Trophoblast cell (in vitro differentiated cells and primary cell): Measurements from ENCODE around the gene MAP4K2.

Experiments used
- DNase-seq, 2 donors: peaks; one replicate each; pipeline ENCODE4 v3.0.0-alpha.2; 2016
- H2AFZ ChIP-seq: 2 replicates; pipeline ENCODE4 v1.6.1; 2013; ENCODE audit warnings: low read length, moderate library complexity, mild to moderate bottlenecking; ENCODE audit not compliant: insufficient read depth, poor library complexity
- H2AK5ac ChIP-seq: 2 replicates; pipeline ENCODE4 v1.6.1; 2013; ENCODE audit warnings: mild to moderate bottlenecking, low read length
- H2BK120ac ChIP-seq: 2 replicates; pipeline ENCODE4 v1.6.1; 2013; ENCODE audit warnings: low read length, mild to moderate bottlenecking, moderate library complexity; ENCODE audit not compliant: insufficient read depth, poor library complexity
- H2BK12ac ChIP-seq: 2 replicates; pipeline ENCODE4 v1.6.1; 2013; ENCODE audit warnings: mild to moderate bottlenecking, low read length, moderate library complexity
- H2BK5ac ChIP-seq: 2 replicates; pipeline ENCODE4 v1.6.1; 2013; ENCODE audit warnings: low read length, low read depth, moderate library complexity, mild to moderate bottlenecking; ENCODE audit not compliant: poor library complexity
- H3K14ac ChIP-seq: 2 replicates; pipeline ENCODE4 v1.6.1; 2013; ENCODE audit warnings: mild to moderate bottlenecking, low read length
- H3K18ac ChIP-seq: 2 replicates; pipeline ENCODE4 v1.6.1; 2013; ENCODE audit warnings: mild to moderate bottlenecking, low read length
- H3K23ac ChIP-seq: 2 replicates; pipeline ENCODE4 v1.6.1; 2013; ENCODE audit warnings: low read length
- H3K27ac ChIP-seq: 2 replicates; pipeline ENCODE4 v1.5.1; 2013; ENCODE audit warnings: low read depth, mild to moderate bottlenecking, inconsistent platforms, low read length, moderate library complexity
- H3K27me3 ChIP-seq: 2 replicates; pipeline ENCODE4 v1.6.1; 2013; ENCODE audit warnings: inconsistent platforms, mild to moderate bottlenecking, low read length, moderate library complexity; ENCODE audit not compliant: insufficient read depth
- H3K36me3 ChIP-seq, 2 experiments: 1 replicate in 1 of 2; 2 replicates in 1 of 2; pipeline ENCODE4 v1.6.1; 2013; ENCODE audit warnings: low read length in 2 of 2, mild to moderate bottlenecking in 2 of 2, moderate library complexity in 1 of 2; ENCODE audit not compliant: insufficient read depth in 2 of 2, control insufficient read depth in 1 of 2
- H3K4ac ChIP-seq: 2 replicates; pipeline ENCODE4 v1.6.1; 2013; ENCODE audit warnings: low read depth, mild to moderate bottlenecking, low read length, moderate library complexity
- H3K4me1 ChIP-seq, 2 experiments: 1 replicate in 1 of 2; 2 replicates in 1 of 2; pipeline ENCODE4 v1.6.1; 2013; ENCODE audit warnings: low read length in 2 of 2, mild to moderate bottlenecking in 2 of 2, moderate library complexity in 1 of 2; ENCODE audit not compliant: insufficient read depth in 2 of 2, control insufficient read depth in 1 of 2
- H3K4me2 ChIP-seq: 2 replicates; pipeline ENCODE4 v1.6.1; 2013; ENCODE audit warnings: inconsistent platforms, mild to moderate bottlenecking, low read length, moderate library complexity
- H3K4me3 ChIP-seq: 2 replicates; pipeline ENCODE4 v1.5.1; 2013; ENCODE audit warnings: mild to moderate bottlenecking, low read depth, low read length, inconsistent platforms
- H3K79me1 ChIP-seq: one replicate; pipeline ENCODE4 v1.6.1; 2013; ENCODE audit warnings: low read length
- H3K79me2 ChIP-seq: 2 replicates; pipeline ENCODE4 v1.6.1; 2013; ENCODE audit warnings: low read length, mild to moderate bottlenecking; ENCODE audit not compliant: control insufficient read depth, insufficient read depth, poor library complexity
- H3K9ac ChIP-seq: 2 replicates; pipeline ENCODE4 v1.6.1; 2013; ENCODE audit warnings: mild to moderate bottlenecking, low read length
- H3K9me3 ChIP-seq: 2 replicates; pipeline ENCODE4 v1.6.1; 2013; ENCODE audit warnings: low read depth, mild to moderate bottlenecking, control low read depth, inconsistent platforms, low read length; ENCODE audit not compliant: insufficient read depth
- H4K12ac ChIP-seq: 2 replicates; pipeline ENCODE4 v1.6.1; 2013; ENCODE audit warnings: low read depth, mild to moderate bottlenecking, low read length, moderate library complexity
- H4K8ac ChIP-seq: 2 replicates; pipeline ENCODE4 v1.6.1; 2013; ENCODE audit warnings: low read depth, mild to moderate bottlenecking, low read length, moderate library complexity
- H4K91ac ChIP-seq: one replicate; pipeline ENCODE4 v1.6.1; 2013; ENCODE audit warnings: low read depth, mild to moderate bottlenecking, low read length, moderate library complexity
- WGBS: extraction: QIAGEN DNeasy Blood & Tissue Kit; methylation state at CpG from one replicate; pipeline ENCODE4 v1.1.7; 2013; ENCODE audit warnings: missing lambda C conversion rate; ENCODE audit not compliant: insufficient read length, insufficient coverage; ENCODE audit errors: extremely low coverage; 5-methylcytosine and 5-hydroxymethylcytosine counted together

MAP4K2 gene

DNA sequence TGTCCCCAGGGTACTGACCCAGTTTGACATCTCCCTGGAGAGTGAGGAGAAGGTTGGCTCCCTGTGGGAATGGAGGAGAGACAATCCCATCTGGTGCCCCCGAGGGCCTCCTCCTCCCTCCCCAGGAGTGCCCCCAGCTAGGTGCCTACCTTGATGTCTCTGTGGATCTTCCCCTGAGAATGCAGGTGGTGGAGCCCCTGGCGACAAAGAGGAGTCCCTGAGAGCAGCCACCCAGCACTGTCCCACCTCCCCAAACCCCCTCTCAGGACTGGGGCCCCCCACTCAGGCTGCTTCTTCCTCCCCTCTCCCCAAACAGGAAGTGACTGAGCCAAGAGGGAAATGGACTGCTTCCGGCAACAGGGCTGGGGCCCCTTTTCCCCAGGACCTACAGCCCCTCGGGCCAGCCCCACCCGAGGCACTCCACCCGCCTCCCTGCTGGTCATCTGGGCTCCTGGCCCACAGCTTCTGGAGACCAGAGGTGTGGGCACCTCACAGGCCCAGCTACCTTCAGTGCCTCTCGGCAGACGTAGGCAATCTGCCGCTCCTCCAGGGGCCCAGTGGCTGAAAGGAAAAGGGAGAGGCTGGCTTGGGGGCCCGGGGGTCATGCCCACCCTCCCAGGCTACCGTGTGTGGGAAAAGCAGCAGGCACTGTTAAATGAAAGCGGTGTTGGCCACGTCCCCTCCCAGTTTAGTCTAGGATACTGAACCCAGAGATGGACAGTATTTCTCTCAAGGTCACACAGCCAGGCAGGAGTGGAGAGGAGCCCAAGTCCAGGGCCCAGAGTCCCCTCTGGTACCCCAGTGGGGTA lies 1.2 kb downstream of the MAP4K2 start:
- no peak for DNase-seq

DNA sequence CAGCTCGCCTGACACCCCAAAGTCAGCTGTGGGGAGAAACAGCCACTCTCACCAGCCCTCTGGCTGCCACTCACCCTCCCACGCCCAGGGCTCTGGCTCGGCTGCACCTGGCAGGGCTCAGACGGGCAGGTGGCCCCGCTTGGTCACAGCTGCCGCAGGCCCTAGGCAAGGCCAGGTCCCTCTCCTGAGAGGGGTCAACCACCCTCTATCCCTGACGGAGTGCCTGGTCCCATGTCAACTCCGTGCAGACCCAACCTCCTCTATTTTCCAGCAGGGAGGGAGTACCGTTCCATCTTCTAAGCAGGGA lies 1.9 kb downstream of the MAP4K2 start:
- no peak overlapping the region for H4K8ac ChIP-seq
- peaks cover 11% of the 10 kb centered on the region for H3K79me1 ChIP-seq
- no peak overlapping the region for H3K4ac ChIP-seq
- H3K23ac ChIP-seq = no peak overlapping the region
- no peak overlapping the region for H2BK120ac ChIP-seq
- H3K4me1 ChIP-seq = peaks cover 8 to 15% of the 10 kb centered on the region in 2 experiments
- H3K14ac ChIP-seq = no peak overlapping the region
- no peak for DNase-seq
- H3K79me2 ChIP-seq = no peaks in the 10 kb centered on the region
- no peak overlapping the region for H3K27ac ChIP-seq
- H3K9me3 ChIP-seq = no peaks in the 10 kb centered on the region
- H3K9ac ChIP-seq = no peak overlapping the region
- H3K36me3 ChIP-seq = peaks cover 45 to 49% of the 10 kb centered on the region in 2 experiments
- H3K4me2 ChIP-seq = no peak overlapping the region
- H3K18ac ChIP-seq = no peak overlapping the region
- H2AK5ac ChIP-seq = no peak overlapping the region
- no peak overlapping the region for H2BK5ac ChIP-seq
- no peak overlapping the region for H3K4me3 ChIP-seq
- whole genome bisulfite sequencing = no CpG with 5 or more reads among the region's 9 CpGs
- no peak overlapping the region for H2BK12ac ChIP-seq
- no peak overlapping the region for H4K91ac ChIP-seq
- H2AFZ ChIP-seq = no peak overlapping the region
- H4K12ac ChIP-seq = no peak overlapping the region
- no peaks in the 10 kb centered on the region for H3K27me3 ChIP-seq

More for the DNA sequence above, 1.2 kb downstream of the MAP4K2 start:
- Histone ChIP-seq H3K79me2 (no peaks in the 10 kb centered on the region), H4K12ac (no peak overlapping the region), H4K8ac (no peak overlapping the region), H2BK5ac (no peak overlapping the region), H3K36me3 (peaks cover 45 to 49% of the 10 kb centered on the region in 2 experiments), H3K18ac (no peak overlapping the region), H3K27ac (no peak overlapping the region), H2BK120ac (no peak overlapping the region), H3K14ac (no peak overlapping the region), H3K9me3 (no peaks in the 10 kb centered on the region), H3K4me2 (no peak overlapping the region), H2BK12ac (no peak overlapping the region), H3K9ac (no peak overlapping the region), H3K23ac (no peak overlapping the region), H3K4me3 (no peak overlapping the region), H2AK5ac (no peak overlapping the region), H3K27me3 (no peaks in the 10 kb centered on the region), H3K4ac (no peak overlapping the region), H2AFZ (no peak overlapping the region), H3K4me1 (peaks cover 8 to 15% of the 10 kb centered on the region in 2 experiments), H4K91ac (no peak overlapping the region), H3K79me1 (peaks cover 11% of the 10 kb centered on the region)
- no CpG with 5 or more reads among the region's 13 CpGs for WGBS

GRCh38 chr11:64800303-64801157 lies 2.5 kb downstream of the MAP4K2 start:
- Histone ChIP-seq H2AFZ (no peak overlapping the region), H3K18ac (no peak overlapping the region), H2BK120ac (no peak overlapping the region), H3K27me3 (no peaks in the 10 kb centered on the region), H3K4me1 (peaks cover 8 to 15% of the 10 kb centered on the region in 2 experiments), H3K79me1 (peaks cover 11% of the 10 kb centered on the region), H4K12ac (no peak overlapping the region), H3K36me3 (peaks cover 44 to 47% of the 10 kb centered on the region in 2 experiments), H3K14ac (no peak overlapping the region), H2AK5ac (no peak overlapping the region), H3K9ac (no peak overlapping the region), H2BK5ac (no peak overlapping the region), H3K9me3 (no peaks in the 10 kb centered on the region), H3K4me3 (no peak overlapping the region), H4K91ac (no peak overlapping the region), H3K4ac (no peak overlapping the region), H3K23ac (no peak overlapping the region), H3K4me2 (no peak overlapping the region), H4K8ac (no peak overlapping the region), H3K27ac (no peak overlapping the region), H2BK12ac (no peak overlapping the region), H3K79me2 (no peaks in the 10 kb centered on the region)
- no peak for DNase-seq
- no CpG with 5 or more reads among the region's 26 CpGs for WGBS

- Histone ChIP-seq H3K27me3 (no peaks in the 10 kb centered on the region), H3K18ac (no peak overlapping the region), H3K23ac (no peak overlapping the region), H4K12ac (no peak overlapping the region), H3K79me2 (no peaks in the 10 kb centered on the region), H2BK12ac (no peak overlapping the region), H3K9ac (no peak overlapping the region), H3K79me1 (peaks cover 11% of the 10 kb centered on the region), H3K4ac (no peak overlapping the region), H3K4me3 (no peak overlapping the region), H3K4me2 (no peak overlapping the region), H3K14ac (no peak overlapping the region), H4K8ac (no peak overlapping the region), H2BK120ac (no peak overlapping the region), H2BK5ac (no peak overlapping the region), H3K4me1 (peaks cover 8 to 15% of the 10 kb centered on the region in 2 experiments), H3K36me3 (peaks cover 36 to 39% of the 10 kb centered on the region in 2 experiments), H2AK5ac (no peak overlapping the region), H3K27ac (no peak overlapping the region), H4K91ac (no peak overlapping the region), H2AFZ (no peak overlapping the region), H3K9me3 (no peaks in the 10 kb centered on the region)
- DNase-seq = no peak
- no CpG with 5 or more reads among the region's 14 CpGs for WGBS
These were observed 3.3 kb downstream of the MAP4K2 start for GRCh38 chr11:64799623-64800302.
